HUDEP-2 (cell line): ENCODE results near the gene ADGRB3.

ENCODE experiments used
- DNase-seq, 76 experiments: peaks; one replicate each; lab custom pipeline; 2025; ENCODE audit not compliant: unreplicated experiment in 76 of 76; lab: John Stamatoyannopoulos, UW

The ADGRB3 gene

DNA sequence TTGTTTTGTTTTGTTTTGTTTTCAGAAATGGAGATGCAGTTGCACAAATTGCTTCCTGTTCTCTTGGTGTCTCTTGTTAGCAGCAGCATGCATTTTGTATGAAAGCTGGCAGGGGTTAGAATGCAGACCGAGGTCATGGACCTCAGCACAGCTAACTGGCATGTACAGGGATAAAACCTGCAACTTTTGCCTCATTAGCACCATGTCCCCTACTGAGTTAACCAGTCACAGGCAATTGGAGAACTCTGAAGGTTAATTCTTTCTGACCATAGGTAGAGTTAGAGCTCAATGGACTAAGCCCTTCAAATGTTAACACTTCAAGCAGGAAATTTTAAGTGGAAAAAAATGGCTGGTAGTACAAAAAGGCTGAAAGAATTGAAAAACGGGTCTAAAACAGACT, 377.1 kb downstream of the ADGRB3 start:
- no peak for DNase-seq

DNA sequence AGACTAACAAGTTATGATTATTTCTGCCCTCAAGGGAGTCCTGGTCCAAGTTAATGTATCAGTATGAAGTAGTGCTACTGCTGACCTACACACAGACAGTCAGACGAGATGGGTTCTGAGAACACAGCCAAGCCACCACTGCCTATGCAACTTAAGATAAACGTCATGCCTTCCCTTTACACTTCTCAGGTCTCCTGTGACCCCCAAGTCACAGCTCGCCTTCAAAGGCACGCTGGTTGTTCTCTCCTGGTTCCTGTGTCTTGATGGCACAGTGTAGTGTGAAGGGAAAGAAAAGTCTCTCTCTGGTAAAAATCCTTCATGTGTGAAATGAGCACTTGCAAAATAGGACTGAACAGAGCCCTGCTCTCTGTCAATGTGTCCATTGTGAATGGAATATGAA, 377.8 kb downstream of the ADGRB3 start:
- DNase-seq, result no peak

DNA sequence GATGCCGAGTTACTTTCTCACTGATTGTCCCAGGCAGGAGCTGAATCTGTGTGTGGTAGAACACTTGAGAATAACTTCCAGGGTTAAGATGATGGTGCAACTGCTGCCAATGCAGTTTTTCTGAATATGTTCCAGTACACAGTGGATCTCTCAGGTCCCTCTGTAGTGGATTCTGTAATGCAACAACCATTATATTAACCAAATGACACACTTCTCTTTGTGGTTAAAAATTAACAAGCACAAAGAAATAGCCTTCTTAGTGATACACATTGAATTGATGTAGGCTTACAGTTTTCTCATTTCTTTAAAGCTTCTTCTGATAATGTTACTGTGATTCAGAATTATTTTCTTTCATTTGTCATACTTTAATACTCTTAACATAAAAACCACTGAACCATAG, 383.8 kb downstream of the ADGRB3 start:
- no peak for DNase-seq

DNA sequence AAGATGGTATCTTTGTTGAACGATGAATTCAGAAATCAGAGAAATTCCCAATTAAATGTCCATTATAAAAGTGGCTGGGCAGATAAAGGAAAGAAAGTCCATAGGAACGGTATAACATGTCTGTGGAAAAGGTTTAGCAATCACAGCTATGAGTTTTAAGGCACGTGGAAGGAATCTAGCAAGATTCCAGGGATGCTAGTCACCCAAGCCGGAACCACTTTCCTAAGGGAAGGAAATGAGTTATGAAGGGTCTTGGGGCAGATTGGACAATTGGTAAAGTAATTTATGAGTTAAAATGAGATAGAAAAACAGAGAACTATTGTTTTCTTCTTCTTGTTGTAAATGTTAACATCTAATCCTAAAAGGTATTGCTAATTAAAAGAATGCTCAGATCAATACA, 384.8 kb downstream of the ADGRB3 start:
- DNase-seq, result no peak

DNA sequence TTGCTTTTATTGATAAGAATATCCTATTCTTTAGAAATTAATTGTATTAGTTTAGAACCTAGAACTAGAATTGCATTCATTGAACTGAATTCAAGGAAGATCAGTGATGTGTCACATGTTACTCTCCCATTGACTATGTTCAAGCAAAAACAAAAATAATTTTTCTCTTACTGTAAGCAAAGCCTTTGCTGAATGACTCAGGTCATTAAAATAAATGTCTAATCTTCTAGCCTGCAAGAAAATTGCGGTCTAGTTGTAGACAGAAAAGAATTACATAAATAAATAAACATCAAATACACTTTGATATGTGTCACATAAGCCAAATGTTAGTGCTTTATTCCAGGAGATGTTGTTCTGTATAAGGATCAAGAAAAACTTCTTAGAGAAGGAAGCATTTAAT, 387.9 kb downstream of the ADGRB3 start:
- no peak for DNase-seq

DNA sequence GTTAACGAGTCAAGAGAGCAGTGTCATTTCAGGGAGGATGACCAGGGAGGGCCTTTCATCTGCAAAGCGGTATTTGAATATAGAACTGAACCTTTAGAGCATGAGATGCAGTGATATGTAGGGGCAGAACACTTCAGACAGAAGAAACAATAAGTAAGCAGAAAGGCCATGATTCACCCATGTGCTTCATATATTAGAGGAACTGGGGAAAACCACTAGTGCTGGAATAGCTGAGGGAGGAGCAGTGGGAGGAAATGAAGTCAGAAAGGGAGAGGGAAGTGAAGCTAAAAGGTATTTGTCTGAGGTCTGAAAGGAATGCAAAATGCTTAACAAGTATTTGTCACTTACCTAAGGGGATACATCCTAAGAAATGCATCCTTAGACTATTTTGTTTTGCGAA, 391.2 kb downstream of the ADGRB3 start:
- DNase-seq, result no peak

DNA sequence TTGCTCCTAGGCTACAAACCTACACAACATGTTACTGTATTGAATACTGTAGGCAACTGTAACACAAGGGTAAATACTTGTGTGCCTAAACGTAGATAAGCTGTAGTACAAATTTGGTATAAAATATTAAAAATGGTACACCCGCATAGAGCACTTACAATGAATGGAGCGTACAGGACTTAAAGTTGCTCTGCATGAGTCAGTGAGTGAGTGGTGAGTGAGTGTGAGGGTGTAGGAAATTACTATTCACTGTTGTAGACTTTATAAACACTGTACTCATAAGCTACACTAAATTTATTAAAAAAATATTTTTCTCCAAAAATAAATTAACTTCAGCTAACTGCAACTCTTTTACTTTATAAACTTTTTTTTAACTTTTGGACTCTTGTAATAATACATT, 391.6 kb downstream of the ADGRB3 start:
- no peak for DNase-seq

DNA sequence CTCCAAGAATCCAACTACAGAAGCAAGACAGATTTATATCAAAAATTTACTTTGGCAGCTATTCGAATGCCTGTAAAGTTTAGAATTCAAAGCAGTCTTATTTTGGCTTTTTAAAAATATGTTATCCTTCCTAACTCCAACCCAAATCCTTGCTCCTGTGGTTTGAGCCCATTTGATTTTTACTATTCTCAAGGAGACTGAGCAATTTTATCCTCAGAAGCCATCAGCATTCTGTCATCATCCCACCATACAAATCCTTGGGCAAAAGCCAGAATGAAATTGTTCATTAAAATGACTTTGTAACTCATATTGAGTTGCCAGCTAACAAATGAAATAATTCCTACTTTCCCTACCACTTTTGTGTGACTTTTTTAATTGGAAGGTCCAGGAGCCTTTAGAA, 392.8 kb downstream of the ADGRB3 start:
- DNase-seq, result no peak

DNA sequence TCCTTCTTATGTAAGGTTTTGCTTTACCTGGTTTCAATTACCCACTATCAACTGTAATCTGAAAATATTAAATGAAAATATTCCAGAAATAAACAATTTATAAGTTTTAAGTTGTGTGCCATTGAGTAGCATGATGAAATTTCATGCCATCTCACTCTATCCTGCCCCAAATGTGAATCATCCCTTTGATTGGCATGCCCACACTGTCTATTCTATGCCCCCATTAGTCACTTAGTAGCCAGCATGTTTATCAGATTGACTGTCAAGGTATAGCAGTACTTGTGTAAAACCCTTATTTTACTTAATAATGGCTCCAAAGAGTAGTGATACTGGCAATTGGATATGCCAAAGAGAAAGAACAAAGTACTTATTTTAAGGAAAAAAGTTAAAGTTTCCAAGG, 403.8 kb downstream of the ADGRB3 start:
- no peak for DNase-seq

DNA sequence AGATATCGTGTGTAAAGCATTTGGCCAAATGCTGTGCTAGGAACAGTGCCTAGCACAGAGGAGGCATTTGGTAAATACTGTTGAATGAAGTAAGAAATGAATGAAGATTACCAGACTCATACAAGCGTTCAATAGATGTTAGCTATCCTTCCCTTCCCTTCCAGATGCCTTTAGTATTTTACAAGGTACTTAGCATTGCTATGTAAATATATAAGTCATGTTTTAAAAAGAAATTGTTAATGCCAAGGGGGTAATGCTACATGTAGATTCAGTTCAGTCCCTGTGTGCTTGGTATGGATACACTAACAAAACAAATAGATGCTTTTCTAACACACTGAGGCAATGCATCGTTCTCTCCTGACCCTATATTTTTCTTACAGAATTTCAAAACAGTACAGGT, 407.2 kb downstream of the ADGRB3 start:
- no peak for DNase-seq

DNA sequence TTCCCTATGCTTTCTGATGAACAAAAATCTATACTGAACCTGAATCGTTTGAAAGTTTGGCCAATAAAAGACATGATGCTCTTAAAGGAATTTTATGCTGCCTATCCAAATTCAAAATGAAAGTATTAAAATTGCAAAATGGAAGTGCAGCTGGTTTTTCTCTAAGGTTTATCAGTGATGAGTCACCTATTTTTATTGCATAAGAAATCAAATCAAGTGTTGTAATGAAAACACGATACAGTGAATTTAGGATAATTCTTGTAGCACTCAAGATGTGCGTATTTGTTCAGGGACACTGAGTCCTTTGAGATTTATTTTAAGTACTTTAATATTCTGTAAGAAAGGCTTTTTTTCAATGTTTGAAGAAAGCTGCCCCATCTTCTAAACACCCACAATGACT, 409.5 kb downstream of the ADGRB3 start:
- no peak for DNase-seq

DNA sequence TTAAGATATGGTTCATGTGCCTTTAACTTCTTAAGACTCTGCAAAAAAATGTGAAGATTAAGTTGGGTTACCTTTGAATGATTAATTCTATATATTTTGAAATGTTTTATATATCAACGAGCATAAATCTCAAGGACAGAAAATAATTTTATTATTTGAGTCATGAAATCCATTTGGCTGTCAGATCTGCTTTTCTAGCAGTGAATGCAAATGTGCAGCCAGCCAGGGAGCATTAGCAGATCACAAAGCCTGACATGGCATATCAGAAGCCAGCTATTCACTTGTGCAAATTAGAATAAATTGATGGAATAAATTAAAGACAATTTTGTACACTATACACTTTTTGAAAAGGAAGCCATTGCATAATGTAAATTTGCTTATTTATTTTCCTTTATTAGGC, 424.3 kb downstream of the ADGRB3 start:
- DNase-seq, result no peak

DNA sequence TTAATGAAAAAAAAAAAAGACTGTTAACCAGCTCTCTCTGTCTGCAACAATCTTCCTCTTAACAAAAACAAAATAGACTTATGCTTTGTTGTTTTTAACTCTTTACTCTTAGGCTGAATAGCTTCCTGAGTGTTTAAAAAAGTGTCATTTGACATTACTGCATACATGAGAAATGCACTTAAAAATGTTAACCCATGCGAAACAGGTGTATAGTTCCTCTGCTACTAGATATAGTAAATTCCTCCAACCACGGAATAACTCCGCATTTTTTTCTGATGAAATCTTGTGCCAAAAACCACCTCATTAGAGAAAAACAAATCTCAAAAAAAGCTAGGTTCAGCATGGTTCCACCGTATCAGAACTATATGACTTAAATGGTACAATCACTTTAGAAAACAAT, 426.0 kb downstream of the ADGRB3 start:
- DNase-seq, result no peak

DNA sequence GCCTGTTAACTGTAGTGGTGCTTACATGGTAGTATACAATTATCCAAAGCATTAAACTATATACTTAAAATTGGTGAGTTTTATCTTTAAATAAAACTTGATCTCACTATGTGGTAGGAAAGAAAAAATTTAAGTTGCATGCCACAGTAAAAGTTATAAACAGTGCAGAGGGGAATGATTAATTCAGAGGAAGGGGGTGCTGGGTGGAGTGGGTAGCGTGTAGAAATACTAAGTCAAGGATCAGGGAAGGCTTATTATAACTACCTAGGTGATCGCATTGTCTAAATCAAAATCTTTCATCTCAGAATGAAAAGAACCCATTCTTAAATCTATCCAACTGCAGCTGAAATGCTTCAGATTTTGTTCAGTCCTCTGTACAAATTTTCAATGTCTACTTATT, 428.3 kb downstream of the ADGRB3 start:
- no peak for DNase-seq

DNA sequence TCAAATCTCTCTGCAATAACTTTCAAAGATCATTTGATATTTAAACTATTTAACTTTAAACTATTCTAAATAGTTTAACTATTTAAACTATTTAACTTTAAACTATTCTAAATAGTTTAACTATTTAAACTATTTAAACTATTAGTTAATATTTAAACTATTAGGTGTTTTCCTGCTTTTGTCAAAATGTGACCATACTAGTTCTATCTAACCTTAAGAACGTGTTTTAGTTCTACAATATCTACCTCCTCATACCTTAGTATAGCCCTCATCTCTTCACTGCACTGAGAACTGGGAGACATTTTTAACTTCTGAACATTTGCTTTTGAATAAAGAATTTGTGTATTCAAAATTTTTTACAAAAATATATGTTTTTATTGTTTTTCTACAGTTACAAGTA, 429.1 kb downstream of the ADGRB3 start:
- no peak for DNase-seq

DNA sequence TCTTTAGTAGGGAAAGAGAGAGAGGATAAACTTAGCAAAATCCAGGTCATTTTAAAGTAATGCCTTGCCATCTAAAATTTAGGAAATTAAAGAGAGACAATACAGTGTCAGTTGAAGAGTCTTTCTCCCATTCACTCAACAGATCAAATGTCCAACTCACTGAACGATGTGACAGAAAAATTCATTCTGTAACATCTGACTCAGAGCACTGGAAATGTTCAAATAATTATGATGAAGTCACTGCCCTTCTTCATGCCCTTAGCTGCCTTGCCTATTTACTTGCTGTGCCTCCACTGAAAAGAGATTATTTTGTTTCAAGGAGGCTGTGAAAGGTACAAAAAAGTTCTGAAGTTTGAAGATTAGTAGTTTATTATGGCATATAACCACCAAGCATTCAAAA, 434.8 kb downstream of the ADGRB3 start:
- no peak for DNase-seq

DNA sequence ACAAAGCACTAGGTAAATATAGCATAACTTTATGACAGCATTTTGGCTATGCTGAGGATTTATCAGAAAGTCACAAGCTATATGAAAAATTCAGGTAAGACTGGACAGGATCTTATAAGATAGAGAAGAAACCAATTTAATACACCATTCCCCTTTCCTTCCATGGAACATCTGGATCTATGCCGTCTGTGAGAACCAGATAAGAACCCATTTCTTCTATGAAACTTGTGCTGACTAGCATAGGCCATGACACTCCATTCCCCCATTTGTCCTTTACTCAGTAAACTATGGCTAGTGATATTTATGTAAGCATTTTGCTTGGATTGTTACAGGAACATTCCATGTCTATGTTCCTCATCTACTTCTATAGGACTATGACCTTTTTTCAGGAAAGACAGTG, 437.7 kb downstream of the ADGRB3 start:
- DNase-seq, result no peak

DNA sequence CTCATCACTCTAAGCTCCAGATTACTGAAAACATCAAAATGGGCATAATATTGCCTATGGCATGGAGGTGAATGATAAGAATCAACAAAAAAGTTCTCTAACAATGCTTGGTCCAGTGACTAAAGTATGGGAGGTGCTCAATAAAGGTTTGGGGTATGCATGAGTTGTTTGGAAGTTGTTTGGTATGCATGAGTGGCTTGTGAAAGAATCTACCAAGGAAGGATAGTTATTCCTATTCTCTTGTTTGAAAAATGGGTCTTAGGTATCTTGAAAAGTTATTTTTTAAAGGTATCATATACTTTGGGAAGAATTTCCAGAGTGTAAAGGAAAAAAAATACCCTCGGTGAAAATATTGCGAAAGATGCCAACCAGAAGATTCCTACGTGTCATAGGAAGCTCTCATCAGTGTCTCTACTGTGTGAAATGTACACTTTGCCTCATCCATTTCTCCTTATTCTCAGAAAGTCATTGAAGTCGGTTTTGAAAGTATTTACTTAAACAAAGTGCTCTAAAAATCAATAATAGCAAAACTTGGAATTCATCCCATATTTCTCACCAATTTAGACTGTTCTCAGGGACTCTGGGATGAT, 449.8 kb downstream of the ADGRB3 start:
- DNase-seq, result no peak

DNA sequence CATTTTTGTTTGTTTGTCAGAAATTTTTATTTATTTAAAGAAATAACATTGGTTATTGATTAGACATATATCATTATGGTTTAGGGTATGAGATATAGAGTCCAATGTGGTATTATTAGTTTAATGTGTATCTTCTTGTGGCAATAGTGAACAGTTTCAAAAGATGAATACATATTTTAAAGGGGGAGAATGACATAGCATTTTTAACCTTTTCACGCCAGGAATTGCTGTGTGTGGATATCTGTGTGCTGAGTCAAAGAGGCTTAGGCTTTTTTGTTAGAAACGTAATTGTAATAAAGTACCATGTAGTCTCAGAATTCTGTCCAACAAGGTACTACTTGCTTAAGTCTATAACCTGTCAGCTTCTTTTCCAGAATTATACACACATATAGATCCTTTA, 451.6 kb downstream of the ADGRB3 start:
- no peak for DNase-seq

DNA sequence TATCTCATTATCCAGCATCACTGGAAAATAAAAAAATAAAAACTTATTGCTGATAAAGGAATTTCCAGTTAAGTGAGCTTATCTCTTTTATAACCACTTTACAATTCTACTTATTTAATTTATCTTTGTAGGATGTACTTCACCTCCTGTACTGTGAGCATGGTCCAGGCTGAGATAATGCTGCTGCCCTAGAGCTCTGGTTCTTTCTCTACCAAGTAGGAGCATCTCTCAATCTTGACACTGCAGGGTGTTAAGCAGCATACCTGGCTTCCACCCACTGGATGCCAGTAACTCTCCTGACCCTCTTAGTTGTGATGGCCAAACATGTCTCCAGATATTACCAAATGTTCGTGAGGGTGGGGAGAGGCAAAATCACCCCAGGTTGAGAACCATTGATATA, 454.5 kb downstream of the ADGRB3 start:
- no peak for DNase-seq

DNA sequence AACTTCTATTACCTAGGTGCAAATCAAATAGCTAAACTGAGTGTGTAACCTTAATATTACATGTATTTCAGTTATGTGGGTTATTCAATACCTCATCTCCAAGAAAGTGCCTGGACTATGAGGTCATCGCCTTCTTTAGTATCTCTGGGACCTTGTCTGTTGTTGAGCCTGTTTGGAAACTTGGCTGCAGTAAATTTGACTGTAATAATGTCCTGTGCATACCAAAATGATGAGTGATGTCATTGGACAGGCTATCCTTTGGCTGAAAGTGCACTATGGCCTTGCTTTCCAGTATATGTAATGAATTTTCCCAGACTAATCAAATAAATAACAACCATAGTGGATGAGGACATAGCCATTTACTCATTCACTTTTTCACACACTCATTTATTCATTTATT, 455.1 kb downstream of the ADGRB3 start:
- no peak for DNase-seq

DNA sequence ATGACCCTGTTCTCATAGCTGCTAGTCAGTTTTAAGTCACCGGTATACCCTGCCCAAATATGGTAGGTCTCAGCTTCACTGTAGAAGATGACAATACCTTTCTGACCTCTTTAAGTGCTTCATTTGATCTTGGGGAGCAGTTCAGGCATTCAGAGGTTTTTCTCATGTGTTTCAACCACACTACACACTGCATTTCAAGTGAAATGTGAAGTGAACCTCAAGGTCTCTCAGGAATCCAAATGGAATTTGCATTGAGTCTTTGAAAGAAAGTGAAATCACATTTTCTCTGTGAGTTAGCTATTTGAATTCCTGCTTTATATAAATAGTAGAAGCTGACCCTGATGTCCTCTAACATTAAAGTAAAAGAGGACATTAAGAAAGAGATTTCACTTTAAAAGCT, 461.6 kb downstream of the ADGRB3 start:
- DNase-seq, result no peak

DNA sequence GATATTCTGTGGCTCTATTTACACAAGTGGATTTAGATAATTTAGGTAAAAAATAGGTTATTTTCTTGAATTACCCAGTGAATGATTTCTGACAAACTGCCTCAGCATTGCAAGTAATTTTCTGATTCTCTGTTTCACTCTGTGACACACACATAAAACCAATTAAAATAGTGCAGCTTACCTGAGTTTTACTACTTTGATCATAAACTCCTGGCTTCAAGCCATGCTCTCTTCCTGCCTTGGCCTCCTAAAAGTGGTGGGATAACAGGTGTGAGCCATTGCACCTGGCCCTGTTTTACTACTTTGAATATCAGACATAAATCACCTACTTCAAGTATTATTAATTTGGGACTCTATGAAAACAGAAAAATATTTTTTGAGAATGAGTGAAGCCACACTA, 462.9 kb downstream of the ADGRB3 start:
- DNase-seq, result no peak

DNA sequence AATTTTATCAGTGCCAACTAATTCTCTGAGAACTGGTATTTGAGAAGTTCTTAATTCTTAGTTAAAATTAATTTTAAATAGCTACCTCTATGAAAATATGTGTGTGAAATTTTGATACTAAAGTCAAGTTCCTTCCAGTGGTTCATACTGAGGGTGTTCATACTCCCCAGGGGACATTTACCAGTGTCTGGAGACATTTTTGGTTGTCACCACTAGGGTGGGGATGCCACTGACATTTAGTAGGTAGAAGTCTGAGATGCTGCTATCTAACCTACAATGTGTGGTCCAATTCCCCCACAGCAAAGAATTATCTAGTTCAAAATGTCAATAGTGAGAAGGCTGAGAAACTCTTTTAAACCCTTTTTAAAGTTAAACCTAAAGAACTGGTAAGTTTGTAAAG, 463.8 kb downstream of the ADGRB3 start:
- DNase-seq, result no peak
